Activated naive CD8-positive, alpha-beta T cell (primary cell): Measurements from ENCODE around the gene IZUMO1R.
"Not testable (repeated sequence)": the region's sequence is repeated elsewhere in the genome, so short reads cannot be mapped to it uniquely, and the experiment has no call there.

Source experiments
- H3K27ac Mint-ChIP-seq: one replicate; pipeline ENCODE4 v1.8.0; 2021; ENCODE audit warnings: mixed read lengths
- H3K27me3 Mint-ChIP-seq: one replicate; pipeline ENCODE4 v1.8.0; 2021; ENCODE audit warnings: mixed read lengths
- H3K36me3 Mint-ChIP-seq: one replicate; pipeline ENCODE4 v1.8.0; 2021; ENCODE audit warnings: mixed read lengths
- H3K4me1 Mint-ChIP-seq: one replicate; pipeline ENCODE4 v1.8.0; 2021; ENCODE audit warnings: low read depth, mixed read lengths
- H3K4me3 Mint-ChIP-seq: one replicate; pipeline ENCODE4 v1.8.0; 2021; ENCODE audit warnings: mild to moderate bottlenecking, mixed read lengths
- H3K9me3 Mint-ChIP-seq: one replicate; pipeline ENCODE4 v1.8.0; 2021; ENCODE audit warnings: low read depth, mixed read lengths

The IZUMO1R gene

DNA sequence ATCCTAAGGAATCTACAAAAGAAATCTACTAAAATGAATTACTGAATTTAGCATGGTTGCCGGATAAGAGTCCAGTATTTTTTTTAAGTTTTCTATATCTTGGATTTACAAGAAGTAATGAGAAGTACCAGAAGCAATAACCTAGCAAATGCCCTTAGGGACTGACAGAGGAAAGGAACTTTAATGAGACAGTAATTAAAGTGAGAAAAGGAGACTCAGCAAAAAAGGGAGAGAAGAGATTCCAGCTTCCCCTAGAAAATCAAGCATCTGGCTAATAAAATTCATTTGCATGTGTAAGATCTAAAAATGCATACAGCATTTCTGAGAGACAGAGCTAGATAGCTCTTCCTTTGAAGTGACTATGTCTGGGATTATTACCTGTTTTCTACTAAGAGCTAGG is 39.1 kb downstream of the IZUMO1R start:
- H3K4me3 Mint-ChIP-seq = no peak overlapping the region
- H3K36me3 Mint-ChIP-seq = no peaks in the 10 kb centered on the region
- H3K9me3 Mint-ChIP-seq = no peaks in the 10 kb centered on the region
- no peaks in the 10 kb centered on the region for H3K4me1 Mint-ChIP-seq
- H3K27me3 Mint-ChIP-seq = no peaks in the 10 kb centered on the region
- H3K27ac Mint-ChIP-seq = no peak overlapping the region

DNA sequence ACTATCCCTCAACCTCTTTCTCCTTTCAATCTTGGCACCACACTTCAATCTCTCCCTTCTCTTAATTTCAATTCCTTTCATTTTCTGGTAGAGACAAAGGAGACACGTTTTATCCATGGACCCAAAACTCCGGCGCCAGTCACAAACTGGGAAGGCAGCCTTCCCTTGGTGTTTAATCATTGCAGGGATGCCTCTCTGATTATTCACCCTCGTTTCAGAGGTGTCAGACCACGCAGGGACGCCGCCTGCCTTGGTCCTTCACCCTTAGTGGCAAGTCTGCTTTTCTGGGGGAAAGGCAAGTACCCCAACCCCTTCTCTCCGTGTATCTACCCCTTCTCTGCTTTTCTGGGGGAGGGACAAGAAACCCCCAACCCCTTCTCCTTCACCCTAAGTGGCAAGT is 41.9 kb downstream of the IZUMO1R start:
- not testable (repeated sequence) for H3K4me3 Mint-ChIP-seq, H3K9me3 Mint-ChIP-seq, H3K36me3 Mint-ChIP-seq, H3K4me1 Mint-ChIP-seq, H3K27ac Mint-ChIP-seq, H3K27me3 Mint-ChIP-seq

DNA sequence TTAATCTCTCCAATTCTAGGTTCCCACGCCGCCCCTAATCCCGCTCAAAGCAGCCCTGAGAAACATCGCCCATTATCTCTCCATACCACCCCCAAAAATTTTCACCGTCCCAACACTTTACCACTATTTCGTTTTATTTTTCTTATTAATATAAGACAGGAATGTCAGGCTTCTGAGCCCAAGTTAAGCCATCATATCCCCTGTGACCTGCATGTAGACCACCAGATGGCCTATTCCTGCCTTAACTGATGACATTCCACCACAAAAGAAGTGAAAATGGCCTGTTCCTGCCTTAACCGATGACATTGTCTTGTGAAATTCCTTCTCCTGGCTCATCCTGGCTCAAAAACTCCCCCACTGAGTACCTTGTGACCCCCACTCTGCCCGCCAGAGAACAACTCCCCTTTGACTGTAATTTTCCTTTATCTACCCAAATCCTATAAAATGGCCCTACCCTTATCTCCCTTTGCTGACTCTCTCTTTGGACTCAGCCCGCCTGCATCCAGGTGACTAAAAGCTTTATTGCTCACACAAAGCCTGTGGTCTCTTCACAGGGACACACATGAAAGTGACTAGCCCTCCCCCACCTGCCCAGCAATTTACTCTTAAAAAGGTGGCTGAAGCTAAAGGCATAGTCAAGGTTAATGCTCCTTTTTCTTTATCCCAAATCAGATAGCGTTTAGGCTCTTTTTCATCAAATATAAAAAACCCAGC is 46.6 kb downstream of the IZUMO1R start:
- not testable (repeated sequence) for H3K4me3 Mint-ChIP-seq, H3K27ac Mint-ChIP-seq, H3K27me3 Mint-ChIP-seq, H3K4me1 Mint-ChIP-seq, H3K36me3 Mint-ChIP-seq, H3K9me3 Mint-ChIP-seq
